Measurements from ENCODE around the gene TNS3. TPM values are rescaled to one million over a fixed set of nuclear protein-coding genes. Genes with fewer than 3 reads are reported as not detected.
A peak's percentile ranks its signal among the peaks of the same experiment; 100 is the strongest.

The TNS3 gene
- total RNA-seq, 4 donors from 2014 or later = 27.2 to 110 (median 47.5) TPM

DNA sequence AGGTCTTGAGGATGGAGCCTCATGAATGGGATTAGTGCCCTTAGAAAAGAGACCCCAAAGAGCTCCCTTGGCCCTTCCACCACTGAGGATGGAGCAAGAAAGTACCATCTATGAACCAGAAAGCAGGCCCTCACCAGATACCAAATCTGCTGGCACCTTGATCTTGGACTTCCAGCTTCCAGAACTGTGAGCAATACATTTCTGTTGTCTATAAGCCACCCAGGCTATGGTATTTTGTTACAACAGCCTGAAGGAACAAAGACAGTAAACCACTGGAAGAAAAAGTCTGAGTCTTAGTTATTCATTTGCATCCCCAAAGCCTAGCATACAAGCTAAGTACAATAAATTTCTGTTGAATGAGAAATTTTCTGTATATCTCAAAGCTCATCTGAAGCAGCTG, 37.9 kb upstream of the TNS3 start:
- Histone ChIP-seq H3K36me3 (no peaks in the 10 kb centered on the region), H3K4me1 (peaks cover 9 to 21% of the 10 kb centered on the region in 2 donors), H3K27ac (peak overlapping the region in 1 of 2 donors; percentile 15), H3K4me3 (no peak overlapping the region), H3K27me3 (no peaks in the 10 kb centered on the region), H3K9me3 (no peaks in the 10 kb centered on the region)
- intact Hi-C loops (cut with DNase I; ENCODE audit: low total_unique reads) = no loop called here
- no peak for DNase-seq
- TF ChIP-seq, protein P1, sequence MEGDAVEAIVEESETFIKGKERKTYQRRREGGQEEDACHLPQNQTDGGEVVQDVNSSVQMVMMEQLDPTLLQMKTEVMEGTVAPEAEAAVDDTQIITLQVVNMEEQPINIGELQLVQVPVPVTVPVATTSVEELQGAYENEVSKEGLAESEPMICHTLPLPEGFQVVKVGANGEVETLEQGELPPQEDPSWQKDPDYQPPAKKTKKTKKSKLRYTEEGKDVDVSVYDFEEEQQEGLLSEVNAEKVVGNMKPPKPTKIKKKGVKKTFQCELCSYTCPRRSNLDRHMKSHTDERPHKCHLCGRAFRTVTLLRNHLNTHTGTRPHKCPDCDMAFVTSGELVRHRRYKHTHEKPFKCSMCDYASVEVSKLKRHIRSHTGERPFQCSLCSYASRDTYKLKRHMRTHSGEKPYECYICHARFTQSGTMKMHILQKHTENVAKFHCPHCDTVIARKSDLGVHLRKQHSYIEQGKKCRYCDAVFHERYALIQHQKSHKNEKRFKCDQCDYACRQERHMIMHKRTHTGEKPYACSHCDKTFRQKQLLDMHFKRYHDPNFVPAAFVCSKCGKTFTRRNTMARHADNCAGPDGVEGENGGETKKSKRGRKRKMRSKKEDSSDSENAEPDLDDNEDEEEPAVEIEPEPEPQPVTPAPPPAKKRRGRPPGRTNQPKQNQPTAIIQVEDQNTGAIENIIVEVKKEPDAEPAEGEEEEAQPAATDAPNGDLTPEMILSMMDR (IDR thresholded peaks at IDR 0.05) = no peak
- no peak for TF ChIP-seq POLR2A (IDR thresholded peaks at IDR 0.05)

DNA sequence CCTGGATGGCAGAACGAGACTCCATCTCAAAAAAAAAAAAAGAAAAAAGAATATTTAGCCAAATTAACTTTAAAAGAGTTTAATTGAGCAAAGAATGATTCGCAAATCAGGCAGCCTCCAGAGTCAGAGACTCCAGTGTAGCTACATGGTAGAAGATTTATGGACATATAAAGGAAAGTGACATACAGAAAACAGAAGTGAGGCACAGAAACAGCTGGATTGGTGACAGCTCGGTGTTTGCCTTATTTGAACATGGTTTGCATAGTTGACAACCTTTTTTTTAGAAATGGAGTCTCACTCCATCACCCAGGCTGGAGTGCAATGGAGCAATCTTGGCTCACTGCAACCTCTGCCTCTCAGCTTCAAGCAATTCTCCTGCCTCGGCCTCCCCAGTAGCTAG, 35.2 kb upstream of the TNS3 start:
- Histone ChIP-seq H3K36me3 (no peaks in the 10 kb centered on the region), H3K4me3 (no peak overlapping the region), H3K9me3 (no peaks in the 10 kb centered on the region), H3K4me1 (peaks cover 5 to 7% of the 10 kb centered on the region in 2 donors), H3K27me3 (no peaks in the 10 kb centered on the region), H3K27ac (no peak overlapping the region)
- TF ChIP-seq POLR2A (IDR thresholded peaks at IDR 0.05) = no peak
- TF ChIP-seq, protein P1 (IDR thresholded peaks at IDR 0.05) = no peak
- no peak for DNase-seq
- intact Hi-C loops (cut with DNase I; ENCODE audit: low total_unique reads) = no loop called here

DNA sequence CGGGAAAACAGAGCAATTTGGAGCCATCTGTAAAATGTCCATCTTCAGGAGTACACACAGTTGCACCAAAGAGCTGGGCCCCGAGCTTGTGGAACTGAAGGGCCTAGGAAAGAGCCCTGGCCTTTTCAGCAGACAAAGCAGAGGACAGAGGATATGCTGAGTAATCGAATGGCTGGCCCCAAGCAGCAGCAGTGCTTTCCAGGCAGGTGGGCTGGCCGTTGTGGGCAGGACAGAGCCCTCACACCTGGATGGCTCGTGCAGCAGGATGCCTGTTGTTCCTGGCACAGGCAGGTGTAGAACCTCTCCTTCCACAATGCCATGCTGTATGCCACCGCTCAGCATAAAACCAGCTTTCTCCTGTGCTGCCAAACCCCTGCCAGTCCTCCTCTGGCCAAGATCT, 32.5 kb upstream of the TNS3 start:
- no peak overlapping the region for H3K27ac ChIP-seq
- no peaks in the 10 kb centered on the region for H3K36me3 ChIP-seq
- intact Hi-C loops (cut with DNase I; ENCODE audit: low total_unique reads) = no loop called here
- no peaks in the 10 kb centered on the region for H3K27me3 ChIP-seq
- DNase-seq = no peak
- no peak for TF ChIP-seq POLR2A (IDR thresholded peaks at IDR 0.05)
- TF ChIP-seq, protein P1 (IDR thresholded peaks at IDR 0.05) = no peak
- H3K4me3 ChIP-seq = no peak overlapping the region
- H3K4me1 ChIP-seq = peaks cover 8 to 15% of the 10 kb centered on the region in 2 donors
- no peaks in the 10 kb centered on the region for H3K9me3 ChIP-seq

DNA sequence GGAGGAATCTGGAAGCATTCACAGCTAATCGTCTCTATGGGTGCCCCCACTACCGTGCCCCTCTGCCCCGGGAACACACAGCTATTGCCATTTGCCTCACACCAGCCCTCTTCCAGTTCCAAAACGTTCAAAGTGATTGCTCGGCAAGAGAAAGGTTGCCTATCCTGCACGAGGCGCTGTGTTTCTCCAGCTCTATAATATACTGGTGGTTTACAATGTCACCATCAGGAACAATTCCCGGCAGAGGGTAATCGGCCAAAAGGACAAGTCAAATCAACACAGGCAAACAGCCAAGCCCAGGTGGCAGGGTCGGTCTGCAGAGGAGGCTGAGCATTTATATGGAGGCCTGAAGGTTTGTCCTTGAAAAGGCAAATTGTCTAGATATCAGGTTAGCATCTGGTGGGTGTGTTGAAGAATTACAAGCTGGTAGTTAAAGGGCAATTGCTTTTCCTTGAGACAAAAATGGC, 29.2 kb upstream of the TNS3 start:
- H3K27ac ChIP-seq = peak overlapping the region; percentile 84 to 92
- TF ChIP-seq POLR2A (IDR thresholded peaks at IDR 0.05) = no peak
- TF ChIP-seq, protein P1 (IDR thresholded peaks at IDR 0.05) = no peak
- no peak overlapping the region for H3K4me3 ChIP-seq
- intact Hi-C loops (cut with DNase I; ENCODE audit: low total_unique reads) = no loop called here
- H3K27me3 ChIP-seq = no peaks in the 10 kb centered on the region
- H3K36me3 ChIP-seq = no peaks in the 10 kb centered on the region
- no peaks in the 10 kb centered on the region for H3K9me3 ChIP-seq
- peaks cover 8 to 19% of the 10 kb centered on the region in 2 donors for H3K4me1 ChIP-seq
- no peak for DNase-seq

DNA sequence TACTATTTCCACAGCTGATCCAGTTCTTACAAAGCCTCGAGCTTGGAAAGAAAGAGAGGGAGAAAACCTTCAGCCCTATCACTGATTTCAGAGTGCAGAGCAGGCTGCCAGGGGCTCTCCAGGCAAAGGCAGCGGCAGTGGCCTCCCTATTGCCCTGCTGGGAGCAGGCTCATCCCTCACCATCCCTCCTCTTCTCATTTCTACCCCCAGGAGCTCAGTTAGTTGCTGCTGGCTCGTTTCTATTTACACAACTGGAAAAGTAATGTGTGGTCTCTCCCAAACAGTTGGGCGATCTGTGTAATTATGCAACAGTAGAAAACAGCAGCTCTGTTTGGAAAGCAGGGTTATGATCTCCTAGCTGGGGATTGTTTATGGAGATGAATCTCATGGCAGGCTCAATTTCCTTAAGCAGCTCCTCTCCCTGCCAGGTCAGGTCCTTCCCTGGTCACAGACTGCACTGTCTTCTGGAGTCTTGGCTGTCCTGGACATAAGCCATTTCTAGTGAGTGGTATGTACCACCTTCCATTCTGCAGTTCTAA, 28.7 kb upstream of the TNS3 start:
- no peak for TF ChIP-seq POLR2A (IDR thresholded peaks at IDR 0.05)
- TF ChIP-seq, protein P1 (IDR thresholded peaks at IDR 0.05) = no peak
- Histone ChIP-seq H3K27me3 (no peaks in the 10 kb centered on the region), H3K4me1 (peaks cover 8 to 20% of the 10 kb centered on the region in 2 donors), H3K4me3 (no peak overlapping the region), H3K9me3 (no peaks in the 10 kb centered on the region), H3K36me3 (no peaks in the 10 kb centered on the region), H3K27ac (peak overlapping the region; percentile 84 to 92)
- peak in 1 of 2 donors; percentile 37 for DNase-seq
- intact Hi-C loops (cut with DNase I; ENCODE audit: low total_unique reads) = no loop called here

Data from uterus (tissue), 4 donors.